WI38 (cell line): ENCODE measurements around the gene HAL.

ENCODE experiments used
- H3K4me3 ChIP-seq: 2 replicates; pipeline ENCODE4 v1.5.1; 2011; ENCODE audit warnings: low read depth, mild to moderate bottlenecking, control low read depth, low read length
- CTCF ChIP-seq: IDR thresholded peaks from 2 replicates; pipeline ENCODE4 v1.5.1; 2012; ENCODE audit warnings: low read depth, mild to moderate bottlenecking, control low read depth, low read length

HAL gene

GRCh38 chr12:95984682-95985081 is 11.5 kb downstream of the HAL start:
- no peak overlapping the region for H3K4me3 ChIP-seq
- TF ChIP-seq CTCF: no peak

- no peak overlapping the region for H3K4me3 ChIP-seq
- TF ChIP-seq CTCF: no peak
Measured at GRCh38 chr12:95982602-95983001, 13.5 kb downstream of the HAL start.

- H3K4me3 ChIP-seq: no peak overlapping the region
- TF ChIP-seq CTCF: no peak
Measured at GRCh38 chr12:95980437-95980836, 15.7 kb downstream of the HAL start.

GRCh38 chr12:95978774-95979173 is 17.4 kb downstream of the HAL start:
- H3K4me3 ChIP-seq: no peak overlapping the region
- no peak for TF ChIP-seq CTCF

- no peak overlapping the region for H3K4me3 ChIP-seq
- no peak for TF ChIP-seq CTCF
Measured at GRCh38 chr12:95978351-95978750, 17.8 kb downstream of the HAL start.

- TF ChIP-seq CTCF: no peak
- H3K4me3 ChIP-seq: no peak overlapping the region
Measured at GRCh38 chr12:95977764-95978305, 18.3 kb downstream of the HAL start.

GRCh38 chr12:95976416-95976832 is 19.7 kb downstream of the HAL start:
- H3K4me3 ChIP-seq: no peak overlapping the region
- TF ChIP-seq CTCF: no peak
